Left ventricle myocardium inferior (tissue), 1 donor: Measurements from ENCODE around the gene KLC1. TPM values are rescaled to one million over a fixed set of nuclear protein-coding genes. Genes with fewer than 3 reads are reported as not detected.

Experiments
- DNase-seq: peaks from one replicate; pipeline ENCODE4 v3.0.0-alpha.2; 2020
- H3K27ac ChIP-seq: fragments of 200-600 bp; replicated peaks from 2 replicates; pipeline ENCODE4 v1.8.0; 2021
- H3K27me3 ChIP-seq: fragments of 200-600 bp; 2 replicates; pipeline ENCODE4 v1.8.0; 2021; ENCODE audit warnings: low read depth
- H3K36me3 ChIP-seq: fragments of 200-600 bp; 2 replicates; pipeline ENCODE4 v1.8.0; 2021
- H3K4me1 ChIP-seq: fragments of 200-600 bp; 2 replicates; pipeline ENCODE4 v1.8.0; 2021
- H3K4me3 ChIP-seq: fragments of 200-600 bp; 2 replicates; pipeline ENCODE4 v1.8.0; 2021; ENCODE audit warnings: mild to moderate bottlenecking, moderate library complexity
- H3K9me3 ChIP-seq: fragments of 200-600 bp; replicated peaks from 2 replicates; pipeline ENCODE4 v1.8.0; 2021
- intact Hi-C: fragments of 100-400 bp; cut with micrococcal nuclease; formaldehyde crosslinking; loops from one replicate; pipeline ENCODE4 v1.11.0; 2022
- total RNA-seq: library from RNA; stranded (reverse); fragmentation: NEBNext Ultra II Directional; extraction: Animal tissue kit (Norgen Biotek cat#: 25700); gene quantifications from one replicate; pipeline ENCODE4 v1.2.1, GENCODE V29; 2021
- TF ChIP-seq, protein P1 (sequence below): fragments of 200-600 bp; IDR thresholded peaks from 2 replicates; pipeline ENCODE4 v1.8.0; 2021; ENCODE audit warnings: antibody characterized with exemption, mild to moderate bottlenecking, borderline replicate concordance
- donor health status: DM: no; HTN: yes; CAD: no; lungs with severe emphysema.

Gene KLC1
- total RNA-seq, 1 donor from 2014 or later, result 137 TPM

DNA sequence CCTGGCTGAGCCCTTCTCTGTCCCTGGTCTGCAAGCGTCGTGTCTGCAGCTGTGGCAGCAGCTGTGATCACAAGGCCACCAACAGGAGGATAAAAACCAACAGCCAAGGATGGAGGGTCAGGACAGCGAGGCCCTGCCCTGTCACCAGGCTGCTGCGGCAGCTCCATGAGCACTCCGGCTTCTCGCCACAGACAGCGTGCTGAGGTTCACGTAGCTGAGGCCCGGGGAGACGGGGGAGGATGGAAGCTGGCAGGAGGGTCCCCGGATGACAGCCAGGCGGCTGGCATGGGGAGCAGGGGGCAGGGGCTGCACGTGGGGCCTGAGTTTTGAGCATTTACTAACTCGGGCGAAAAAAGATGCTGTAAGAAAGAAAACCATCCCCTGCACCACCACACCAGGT is 80.8 kb downstream of the KLC1 start:
- H3K36me3 ChIP-seq, result peaks cover 5% of the 10 kb centered on the region
- intact Hi-C loops, result no loop called here
- H3K9me3 ChIP-seq, result no peaks in the 10 kb centered on the region
- H3K4me1 ChIP-seq, result peaks cover 89% of the 10 kb centered on the region
- H3K4me3 ChIP-seq, result no peak overlapping the region
- no peak overlapping the region for H3K27ac ChIP-seq
- TF ChIP-seq, protein P1, sequence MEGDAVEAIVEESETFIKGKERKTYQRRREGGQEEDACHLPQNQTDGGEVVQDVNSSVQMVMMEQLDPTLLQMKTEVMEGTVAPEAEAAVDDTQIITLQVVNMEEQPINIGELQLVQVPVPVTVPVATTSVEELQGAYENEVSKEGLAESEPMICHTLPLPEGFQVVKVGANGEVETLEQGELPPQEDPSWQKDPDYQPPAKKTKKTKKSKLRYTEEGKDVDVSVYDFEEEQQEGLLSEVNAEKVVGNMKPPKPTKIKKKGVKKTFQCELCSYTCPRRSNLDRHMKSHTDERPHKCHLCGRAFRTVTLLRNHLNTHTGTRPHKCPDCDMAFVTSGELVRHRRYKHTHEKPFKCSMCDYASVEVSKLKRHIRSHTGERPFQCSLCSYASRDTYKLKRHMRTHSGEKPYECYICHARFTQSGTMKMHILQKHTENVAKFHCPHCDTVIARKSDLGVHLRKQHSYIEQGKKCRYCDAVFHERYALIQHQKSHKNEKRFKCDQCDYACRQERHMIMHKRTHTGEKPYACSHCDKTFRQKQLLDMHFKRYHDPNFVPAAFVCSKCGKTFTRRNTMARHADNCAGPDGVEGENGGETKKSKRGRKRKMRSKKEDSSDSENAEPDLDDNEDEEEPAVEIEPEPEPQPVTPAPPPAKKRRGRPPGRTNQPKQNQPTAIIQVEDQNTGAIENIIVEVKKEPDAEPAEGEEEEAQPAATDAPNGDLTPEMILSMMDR, result no peak
- no peak for DNase-seq
- no peaks in the 10 kb centered on the region for H3K27me3 ChIP-seq

DNA sequence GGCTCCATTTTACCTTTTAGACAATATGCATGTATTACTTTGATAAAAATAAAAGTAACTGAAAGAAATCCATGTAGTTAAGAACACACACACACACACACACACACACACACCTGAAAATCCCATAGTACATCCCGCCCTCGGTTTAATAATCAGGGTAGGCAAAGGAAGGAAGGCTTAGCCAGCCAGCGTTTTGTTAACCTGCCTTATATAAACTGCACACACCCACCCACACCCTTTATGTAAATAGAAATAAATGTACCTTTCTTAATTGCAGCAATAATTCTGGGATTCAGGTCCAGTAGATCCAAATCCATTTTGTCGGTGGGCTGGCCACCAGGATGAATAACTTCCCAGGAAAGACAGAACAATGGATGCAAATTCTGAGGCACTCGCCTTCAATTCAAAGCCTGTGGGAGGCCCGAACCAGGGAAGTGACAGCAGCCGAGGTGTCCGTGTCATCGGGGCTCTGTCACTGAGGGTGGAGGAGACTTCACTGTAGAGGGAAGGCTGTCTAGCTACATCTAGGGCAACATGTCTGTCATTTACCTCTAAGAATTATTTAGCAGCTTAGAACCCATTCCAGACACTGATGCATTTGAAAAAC is 81.9 kb downstream of the KLC1 start:
- H3K27ac ChIP-seq, result peak overlapping the region; percentile 78
- intact Hi-C loops, result no loop called here

GRCh38 chr14:103711516-103712431 is 82.8 kb downstream of the KLC1 start:
- Histone ChIP-seq H3K4me3 (peak overlapping the region; percentile 17), H3K27me3 (no peaks in the 10 kb centered on the region), H3K9me3 (no peaks in the 10 kb centered on the region), H3K36me3 (no peaks in the 10 kb centered on the region), H3K4me1 (peaks cover 81% of the 10 kb centered on the region), H3K27ac (peak overlapping the region; percentile 78)
- intact Hi-C loops, result no loop called here
- TF ChIP-seq, protein P1, result no peak
- peak; percentile 49 for DNase-seq

More for the DNA sequence above, 81.9 kb downstream of the KLC1 start:
- no peak for DNase-seq
- Histone ChIP-seq H3K9me3 (no peaks in the 10 kb centered on the region), H3K4me1 (peaks cover 82% of the 10 kb centered on the region), H3K27me3 (no peaks in the 10 kb centered on the region), H3K4me3 (no peak overlapping the region), H3K36me3 (peaks cover 5% of the 10 kb centered on the region)
- TF ChIP-seq, protein P1, result no peak

- intact Hi-C loops, result no loop called here
- TF ChIP-seq, protein P1, result no peak
- Histone ChIP-seq H3K27ac (peak overlapping the region; percentile 78), H3K4me3 (no peak overlapping the region), H3K4me1 (peaks cover 82% of the 10 kb centered on the region), H3K9me3 (no peaks in the 10 kb centered on the region), H3K27me3 (no peaks in the 10 kb centered on the region), H3K36me3 (no peaks in the 10 kb centered on the region)
- DNase-seq, result peak; percentile 21
Observed at GRCh38 chr14:103712633-103713247, 83.7 kb downstream of the KLC1 start.

GRCh38 chr14:103713304-103714062 is 84.5 kb downstream of the KLC1 start:
- Histone ChIP-seq H3K9me3 (no peaks in the 10 kb centered on the region), H3K4me1 (peaks cover 82% of the 10 kb centered on the region), H3K27me3 (no peaks in the 10 kb centered on the region), H3K36me3 (no peaks in the 10 kb centered on the region), H3K4me3 (no peak overlapping the region), H3K27ac (peak overlapping the region; percentile 78)
- DNase-seq, result no peak
- intact Hi-C loops, result no loop called here
- TF ChIP-seq, protein P1, result no peak
